HL-60 (cell line): Measurements from ENCODE around the gene LMF1.

ENCODE experiments used
- DNase-seq, 2 experiments: peaks; one replicate each; pipeline ENCODE4 v3.0.0-alpha.2; 2010 to 2020; ENCODE audit warnings: low read depth in 1 of 2, low spot score in 1 of 2
- H3K27ac ChIP-seq: fragments of 250-450 bp; sonication (Bioruptor Pico); replicated peaks from 2 replicates; pipeline ENCODE4 v1.5.1; 2020; ENCODE audit warnings: mild to moderate bottlenecking, moderate library complexity
- H3K27me3 ChIP-seq: fragments of 250-450 bp; sonication (Bioruptor Pico); 2 replicates; pipeline ENCODE4 v1.5.1; 2021; ENCODE audit warnings: mild to moderate bottlenecking, moderate library complexity; ENCODE audit not compliant: insufficient read depth, poor library complexity, severe bottlenecking
- H3K4me3 ChIP-seq: replicated peaks from 2 replicates; pipeline ENCODE4 v1.5.1; 2011; ENCODE audit warnings: mild to moderate bottlenecking, control low read depth, low read length; ENCODE audit not compliant: insufficient read depth
- GABPA ChIP-seq: IDR thresholded peaks from 2 replicates; pipeline ENCODE4 v1.6.1; 2012; ENCODE audit warnings: low read depth
- POLR2AphosphoS5 ChIP-seq: IDR thresholded peaks from 2 replicates; pipeline ENCODE4 v1.6.1; 2012; ENCODE audit warnings: low read depth
- SPI1 ChIP-seq: IDR thresholded peaks from 2 replicates; pipeline ENCODE4 v1.6.1; 2012; ENCODE audit warnings: low read depth, mild to moderate bottlenecking, borderline replicate concordance
- TF ChIP-seq, protein P1 (sequence below): IDR thresholded peaks from 2 replicates; pipeline ENCODE4 v1.6.1; 2012; ENCODE audit warnings: low read depth; ENCODE audit not compliant: insufficient replicate concordance
- TF ChIP-seq, protein P2 (sequence below): IDR thresholded peaks from one replicate; pipeline ENCODE4 v1.5.1; 2011; ENCODE audit warnings: low read length, control low read depth, inconsistent platforms; ENCODE audit not compliant: insufficient read depth

The LMF1 gene

DNA sequence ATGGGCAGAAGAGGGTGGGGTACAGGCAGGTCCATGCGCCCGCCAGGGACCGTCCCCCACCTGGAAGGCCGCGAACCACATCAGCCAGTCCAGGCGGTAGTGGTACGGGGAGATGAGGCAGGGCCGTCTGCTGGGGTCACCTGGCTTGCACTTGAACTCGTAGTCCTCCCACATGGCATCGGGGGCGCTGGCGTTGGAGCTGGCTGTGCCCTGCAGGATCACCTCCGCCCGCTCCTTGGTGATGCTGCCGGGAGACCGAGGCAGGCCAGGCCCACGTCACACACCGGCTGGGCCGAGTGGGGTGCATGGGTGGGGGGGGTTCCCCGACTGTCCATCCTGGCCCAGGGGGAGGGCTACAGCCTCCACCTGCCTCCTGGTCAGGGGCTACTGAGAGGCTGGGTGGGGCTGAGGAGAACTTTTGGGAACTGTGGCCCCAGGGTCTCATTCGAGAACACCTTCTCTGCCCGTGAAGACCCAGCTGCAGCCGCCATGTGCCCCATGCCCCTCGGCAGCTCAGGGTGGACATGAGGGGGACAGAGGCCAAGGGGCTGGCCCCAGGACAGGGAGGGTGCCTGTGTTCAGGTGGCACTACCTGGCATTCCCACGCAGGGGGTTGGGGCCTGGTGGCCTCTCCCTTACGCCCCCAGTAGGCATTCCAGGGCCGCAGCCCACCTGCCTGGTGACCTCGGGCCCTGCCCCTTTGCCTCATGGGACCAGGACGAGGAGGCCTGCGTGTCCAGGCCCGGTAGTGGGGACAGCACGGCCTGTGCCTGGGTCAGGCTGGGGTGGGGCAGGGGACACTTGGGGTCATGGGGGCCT, 100.8 kb downstream of the LMF1 start:
- DNase-seq, result no peak

GRCh38 chr16:868846-869822, 101.7 kb downstream of the LMF1 start:
- Histone ChIP-seq H3K27ac (no peak overlapping the region), H3K27me3 (no peaks in the 10 kb centered on the region), H3K4me3 (no peak overlapping the region)
- TF ChIP-seq POLR2AphosphoS5 (no peak), SPI1 (no peak), GABPA (no peak)
- TF ChIP-seq, protein P1, sequence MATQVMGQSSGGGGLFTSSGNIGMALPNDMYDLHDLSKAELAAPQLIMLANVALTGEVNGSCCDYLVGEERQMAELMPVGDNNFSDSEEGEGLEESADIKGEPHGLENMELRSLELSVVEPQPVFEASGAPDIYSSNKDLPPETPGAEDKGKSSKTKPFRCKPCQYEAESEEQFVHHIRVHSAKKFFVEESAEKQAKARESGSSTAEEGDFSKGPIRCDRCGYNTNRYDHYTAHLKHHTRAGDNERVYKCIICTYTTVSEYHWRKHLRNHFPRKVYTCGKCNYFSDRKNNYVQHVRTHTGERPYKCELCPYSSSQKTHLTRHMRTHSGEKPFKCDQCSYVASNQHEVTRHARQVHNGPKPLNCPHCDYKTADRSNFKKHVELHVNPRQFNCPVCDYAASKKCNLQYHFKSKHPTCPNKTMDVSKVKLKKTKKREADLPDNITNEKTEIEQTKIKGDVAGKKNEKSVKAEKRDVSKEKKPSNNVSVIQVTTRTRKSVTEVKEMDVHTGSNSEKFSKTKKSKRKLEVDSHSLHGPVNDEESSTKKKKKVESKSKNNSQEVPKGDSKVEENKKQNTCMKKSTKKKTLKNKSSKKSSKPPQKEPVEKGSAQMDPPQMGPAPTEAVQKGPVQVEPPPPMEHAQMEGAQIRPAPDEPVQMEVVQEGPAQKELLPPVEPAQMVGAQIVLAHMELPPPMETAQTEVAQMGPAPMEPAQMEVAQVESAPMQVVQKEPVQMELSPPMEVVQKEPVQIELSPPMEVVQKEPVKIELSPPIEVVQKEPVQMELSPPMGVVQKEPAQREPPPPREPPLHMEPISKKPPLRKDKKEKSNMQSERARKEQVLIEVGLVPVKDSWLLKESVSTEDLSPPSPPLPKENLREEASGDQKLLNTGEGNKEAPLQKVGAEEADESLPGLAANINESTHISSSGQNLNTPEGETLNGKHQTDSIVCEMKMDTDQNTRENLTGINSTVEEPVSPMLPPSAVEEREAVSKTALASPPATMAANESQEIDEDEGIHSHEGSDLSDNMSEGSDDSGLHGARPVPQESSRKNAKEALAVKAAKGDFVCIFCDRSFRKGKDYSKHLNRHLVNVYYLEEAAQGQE, result no peak
- TF ChIP-seq, protein P2, sequence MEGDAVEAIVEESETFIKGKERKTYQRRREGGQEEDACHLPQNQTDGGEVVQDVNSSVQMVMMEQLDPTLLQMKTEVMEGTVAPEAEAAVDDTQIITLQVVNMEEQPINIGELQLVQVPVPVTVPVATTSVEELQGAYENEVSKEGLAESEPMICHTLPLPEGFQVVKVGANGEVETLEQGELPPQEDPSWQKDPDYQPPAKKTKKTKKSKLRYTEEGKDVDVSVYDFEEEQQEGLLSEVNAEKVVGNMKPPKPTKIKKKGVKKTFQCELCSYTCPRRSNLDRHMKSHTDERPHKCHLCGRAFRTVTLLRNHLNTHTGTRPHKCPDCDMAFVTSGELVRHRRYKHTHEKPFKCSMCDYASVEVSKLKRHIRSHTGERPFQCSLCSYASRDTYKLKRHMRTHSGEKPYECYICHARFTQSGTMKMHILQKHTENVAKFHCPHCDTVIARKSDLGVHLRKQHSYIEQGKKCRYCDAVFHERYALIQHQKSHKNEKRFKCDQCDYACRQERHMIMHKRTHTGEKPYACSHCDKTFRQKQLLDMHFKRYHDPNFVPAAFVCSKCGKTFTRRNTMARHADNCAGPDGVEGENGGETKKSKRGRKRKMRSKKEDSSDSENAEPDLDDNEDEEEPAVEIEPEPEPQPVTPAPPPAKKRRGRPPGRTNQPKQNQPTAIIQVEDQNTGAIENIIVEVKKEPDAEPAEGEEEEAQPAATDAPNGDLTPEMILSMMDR, result no peak
- DNase-seq, result no peak

More for the DNA sequence above, 100.8 kb downstream of the LMF1 start:
- TF ChIP-seq GABPA (no peak), POLR2AphosphoS5 (no peak), SPI1 (no peak)
- TF ChIP-seq, protein P1, result no peak
- TF ChIP-seq, protein P2, result no peak
- H3K27me3 ChIP-seq, result no peaks in the 10 kb centered on the region
- H3K27ac ChIP-seq, result no peak overlapping the region
- no peak overlapping the region for H3K4me3 ChIP-seq

DNA sequence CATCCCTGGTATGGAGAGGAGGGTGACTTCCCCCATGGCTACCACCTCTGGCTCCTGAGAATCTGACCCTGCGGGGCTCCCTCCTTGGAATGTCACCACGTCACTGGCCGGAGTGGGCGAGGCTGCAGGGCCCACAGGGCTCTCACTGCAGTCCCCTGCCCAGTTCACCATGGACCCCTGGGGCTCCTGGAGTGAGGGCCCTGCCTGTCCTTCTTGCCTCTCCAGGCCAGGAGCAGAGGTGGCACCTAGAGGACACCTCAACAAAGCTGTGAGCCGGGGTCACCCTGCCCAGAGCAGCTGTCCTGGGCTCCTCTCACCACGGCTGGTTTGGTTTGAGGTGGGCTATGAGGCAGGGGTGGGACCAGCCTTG, 102.4 kb downstream of the LMF1 start:
- Histone ChIP-seq H3K4me3 (no peak overlapping the region), H3K27me3 (no peaks in the 10 kb centered on the region), H3K27ac (no peak overlapping the region)
- no peak for DNase-seq
- TF ChIP-seq GABPA (no peak), POLR2AphosphoS5 (no peak), SPI1 (no peak)
- TF ChIP-seq, protein P2, result no peak
- TF ChIP-seq, protein P1, result no peak
